Endothelial cell of umbilical vein (primary cell): Measurements from ENCODE around the gene PAPLN. TPM values are rescaled to one million over a fixed set of nuclear protein-coding genes. Genes with fewer than 3 reads are reported as not detected.

Experiments
- BruUV-seq: library from RNA; stranded (reverse); fragments of 400-500 nt; replicated peaks from 2 replicates; lab custom pipeline; 2021; lab: Mats Ljungman, UMichigan
- CTCF ChIA-PET: fragments of 300-600, 350-600 bp; sonication (Branson Sonifier 250); formaldehyde crosslinking; loops from one replicate; lab custom pipeline; 2021; ENCODE audit warnings: antibody characterized with exemption, inconsistent platforms; lab: Charles Lee
- POLR2A ChIA-PET: fragments of 300-600, 350-600 bp; sonication (Branson Sonifier 250); formaldehyde crosslinking; loops from one replicate; lab custom pipeline; 2021; ENCODE audit warnings: antibody characterized with exemption, inconsistent platforms; lab: Charles Lee
- DNase-seq: peaks from one replicate; pipeline ENCODE4 v3.0.0-alpha.2; 2011; ENCODE audit warnings: low read depth, low spot score
- FAIRE-seq: peaks from 2 replicates; lab custom pipeline; 2011; peaks lifted over from hg19 to GRCh38; lab: Jason Lieb, UNC
- H2AFZ ChIP-seq: 2 replicates; pipeline ENCODE4 v1.6.0; 2012; ENCODE audit warnings: low read depth, low read length, control low read depth, inconsistent platforms
- H3K27ac ChIP-seq: 2 replicates; pipeline ENCODE4 v1.5.1; 2011; ENCODE audit warnings: low read depth, mild to moderate bottlenecking, control low read depth, low read length, moderate library complexity; ENCODE audit not compliant: insufficient read depth
- H3K27me3 ChIP-seq, 2 experiments: 2 replicates each; pipeline versions ENCODE4 v1.6.0 to v1.6.1; 2011; ENCODE audit warnings: low read length in 2 of 2, mixed read lengths in 1 of 2; ENCODE audit not compliant: control insufficient read depth in 2 of 2, insufficient read depth in 2 of 2
- H3K36me3 ChIP-seq, 2 experiments: 2 replicates in 1 of 2; 3 replicates in 1 of 2; pipeline ENCODE4 v1.5.1; 2011; ENCODE audit warnings: low read length in 2 of 2, mild to moderate bottlenecking in 1 of 2, moderate library complexity in 1 of 2; ENCODE audit not compliant: control insufficient read depth in 2 of 2, insufficient read depth in 2 of 2; ENCODE audit errors: extremely low read depth in 1 of 2
- H3K4me1 ChIP-seq: 3 replicates; pipeline ENCODE4 v1.5.1; 2011; ENCODE audit warnings: mild to moderate bottlenecking, low read length; ENCODE audit not compliant: control insufficient read depth, insufficient read depth; ENCODE audit errors: extremely low read depth
- H3K4me2 ChIP-seq: 2 replicates; pipeline ENCODE4 v1.6.1; 2011; ENCODE audit warnings: low read length, control low read depth, mixed read lengths; ENCODE audit not compliant: insufficient read depth
- H3K4me3 ChIP-seq, 3 experiments: fragments of 200-600 bp in 1 of 3; sonication (generic), shearing (Covaris generic) in 1 of 3; replicated peaks in 1 of 3; 2 replicates each; pipeline ENCODE4 v1.5.1; 2011 to 2016; ENCODE audit warnings: control low read depth in 3 of 3, low read length in 3 of 3, mild to moderate bottlenecking in 2 of 3, inconsistent platforms in 1 of 3, low read depth in 1 of 3, moderate library complexity in 1 of 3; ENCODE audit not compliant: insufficient read depth in 1 of 3
- H3K79me2 ChIP-seq: 2 replicates; pipeline ENCODE4 v1.6.0; 2012; ENCODE audit warnings: low read length, inconsistent platforms; ENCODE audit not compliant: control insufficient read depth, insufficient read depth
- H3K9ac ChIP-seq: replicated peaks from 2 replicates; pipeline ENCODE3; 2011; ENCODE audit warnings: low read length, control low read depth; ENCODE audit not compliant: insufficient read depth; ENCODE audit errors: extremely low read depth
- H3K9me1 ChIP-seq: replicated peaks from 3 replicates; pipeline ENCODE4 v1.6.0; 2011; ENCODE audit warnings: mild to moderate bottlenecking, low read length; ENCODE audit not compliant: control insufficient read depth, insufficient read depth; ENCODE audit errors: extremely low read depth
- H3K9me3 ChIP-seq: replicated peaks from 2 replicates; pipeline ENCODE4 v1.5.1; 2012; ENCODE audit warnings: low read length, inconsistent platforms; ENCODE audit not compliant: control insufficient read depth, insufficient read depth
- H4K20me1 ChIP-seq: replicated peaks from 2 replicates; pipeline ENCODE3; 2011; ENCODE audit warnings: mild to moderate bottlenecking, low read length; ENCODE audit not compliant: control insufficient read depth, insufficient read depth; ENCODE audit errors: extremely low read depth
- CTCF ChIP-seq, 2 donors: IDR thresholded peaks; 1 replicate in 1 of 2; 2 replicates in 1 of 2; pipeline ENCODE4 v1.5.1; 2011; ENCODE audit warnings: low read length in 2 of 2, mild to moderate bottlenecking in 2 of 2, moderate library complexity in 2 of 2, control low read depth in 1 of 2, inconsistent platforms in 1 of 2, low read depth in 1 of 2; ENCODE audit not compliant: insufficient read depth in 1 of 2; ENCODE audit errors: extremely low read depth in 1 of 2
- EZH2 ChIP-seq: IDR thresholded peaks from 2 replicates; pipeline ENCODE4 v1.6.1; 2012; ENCODE audit warnings: borderline replicate concordance, low read depth, mild to moderate bottlenecking, moderate library complexity, low read length, inconsistent platforms; ENCODE audit not compliant: severe bottlenecking
- FOS ChIP-seq: IDR thresholded peaks from 2 replicates; pipeline ENCODE4 v1.6.1; 2011; ENCODE audit warnings: mild to moderate bottlenecking, low read length, moderate library complexity, borderline replicate concordance; ENCODE audit not compliant: insufficient read depth
- GATA2 ChIP-seq: IDR thresholded peaks from 2 replicates; pipeline ENCODE4 v1.7.0; 2011; ENCODE audit warnings: low read depth, mild to moderate bottlenecking, moderate library complexity, mixed read lengths, low read length; ENCODE audit not compliant: insufficient read length, insufficient read depth
- JUN ChIP-seq: IDR thresholded peaks from 2 replicates; pipeline ENCODE4 v1.6.1; 2011; ENCODE audit warnings: borderline replicate concordance, low read depth; ENCODE audit not compliant: insufficient read length, insufficient read depth
- MYC ChIP-seq: IDR thresholded peaks from one replicate; pipeline ENCODE4 v1.6.1; 2011; ENCODE audit warnings: mild to moderate bottlenecking, low read depth, low read length
- POLR2A ChIP-seq: IDR thresholded peaks from 2 replicates; pipeline ENCODE4 v1.6.1; 2012; ENCODE audit warnings: low read depth, mild to moderate bottlenecking, control low read depth, low read length
- dilution Hi-C: fragments of 300-500 bp; cut with MboI; formaldehyde crosslinking; loops from one replicate; pipeline ENCODE4 v1.15.0; 2019; ENCODE audit warnings: low sequenced_read_pairs; ENCODE audit not compliant: extremely low pct_ligation_motif_present
- intact Hi-C: fragments of 100-400 bp; cut with micrococcal nuclease; formaldehyde crosslinking; loops from one replicate; pipeline ENCODE4 v1.10.0; 2022
- polyA plus RNA-seq, 4 experiments: library from polyadenylated mRNA; depleted of rRNA in 3 of 4; stranded (reverse) in 3 of 4; unstranded in 1 of 4; fragments of >200 nt; gene quantifications; 2 replicates each; pipeline versions ENCODE4 v1.2.1 to v1.2.3, GENCODE V29; 2011 to 2012; ENCODE audit warnings: missing spikeins in 1 of 4
- total RNA-seq: library from RNA; stranded (reverse); gene quantifications from 2 replicates; pipeline ENCODE4 v1.2.3, GENCODE V29; 2021
- TF ChIP-seq, protein P1 (sequence below): IDR thresholded peaks from 2 replicates; pipeline ENCODE4 v1.6.1; 2011; ENCODE audit not compliant: insufficient read depth, insufficient read length

The PAPLN gene
- total and polyA plus RNA-seq, 2 donors (not counting 3 experiments of a cell fraction or from before 2014, with no cell fraction given): 5.5 to 6.4 TPM

- TF ChIP-seq MYC: no peak
- TF ChIP-seq EZH2: no peak
- TF ChIP-seq CTCF (IDR thresholded peaks at IDR 0.05; ENCODE audit: extremely low read depth in 1 of 2, insufficient read depth in 1 of 2, low read depth in 1 of 2, low read length in 2 of 2): no peak
- TF ChIP-seq POLR2A: no peak
- TF ChIP-seq, protein P1, sequence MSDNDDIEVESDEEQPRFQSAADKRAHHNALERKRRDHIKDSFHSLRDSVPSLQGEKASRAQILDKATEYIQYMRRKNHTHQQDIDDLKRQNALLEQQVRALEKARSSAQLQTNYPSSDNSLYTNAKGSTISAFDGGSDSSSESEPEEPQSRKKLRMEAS: no peak
- no peak for TF ChIP-seq GATA2
- no peak for TF ChIP-seq JUN
- TF ChIP-seq FOS: no peak
- no peak overlapping the region for H3K27ac ChIP-seq
- H3K9ac ChIP-seq: no peak overlapping the region
- no peaks in the 10 kb centered on the region for H3K9me3 ChIP-seq
- DNase-seq (no peak), FAIRE-seq (no peak)
- dilution Hi-C loops: no loop called here
- H3K36me3 ChIP-seq: no peaks in the 10 kb centered on the region
- H3K4me2 ChIP-seq: peak overlapping the region; percentile 75
- ChIA-PET CTCF (interaction anchor here (1.2 to 1.8 kb wide), 4 partner anchors 12 to 71 kb away, joined by 3 to 5 read pairs (median 4); no protein-coding TSS in a partner anchor), POLR2A (no interaction called here)
- H3K4me1 ChIP-seq: peaks cover 15% of the 10 kb centered on the region
- intact Hi-C loops: no loop called here
- H2AFZ ChIP-seq: no peak overlapping the region
- H3K4me3 ChIP-seq: peak overlapping the region in 1 of 3 experiments; percentile 53
- no peaks in the 10 kb centered on the region for H3K9me1 ChIP-seq
- H3K27me3 ChIP-seq: no peaks in the 10 kb centered on the region
- H4K20me1 ChIP-seq: no peaks in the 10 kb centered on the region
- TSS peak; percentile 17 for BruUV-seq
- no peaks in the 10 kb centered on the region for H3K79me2 ChIP-seq
These were observed 7.4 kb downstream of the PAPLN start for GRCh38 chr14:73244541-73245290.
